HepG2 (cell line): ENCODE measurements around the gene VPS11. TPM values are rescaled to one million over a fixed set of nuclear protein-coding genes. Genes with fewer than 3 reads are reported as not detected.

ENCODE experiments used
- CBX5 ChIP-seq: sonication (generic); formaldehyde crosslinking; IDR thresholded peaks from 2 replicates; pipeline ENCODE4 v1.4.0; 2020; ENCODE audit warnings: missing genetic modification reagents, borderline replicate concordance
- ELF3 ChIP-seq: IDR thresholded peaks from 2 replicates; pipeline ENCODE4 v1.6.1; 2016; ENCODE audit warnings: missing genetic modification reagents, missing compliant biosample characterization
- FOXM1 ChIP-seq: sonication (generic); formaldehyde crosslinking; IDR thresholded peaks from 2 replicates; pipeline ENCODE4 v1.5.0; 2020; ENCODE audit warnings: missing genetic modification reagents
- HNRNPLL ChIP-seq: fragments of 200-400 bp; formaldehyde crosslinking; IDR thresholded peaks from 2 replicates; pipeline ENCODE4 v1.6.1; 2017; ENCODE audit warnings: mild to moderate bottlenecking, low read depth, low read length; ENCODE audit not compliant: poor library complexity, severe bottlenecking
- IKZF1 ChIP-seq: fragments of 450-650 bp; IDR thresholded peaks from 2 replicates; pipeline ENCODE4 v1.7.1; 2016
- IKZF4 ChIP-seq: sonication (generic); formaldehyde crosslinking; IDR thresholded peaks from 2 replicates; pipeline ENCODE4 v1.5.1; 2020; ENCODE audit warnings: borderline replicate concordance, mild to moderate bottlenecking, low read depth, missing genetic modification reagents; ENCODE audit errors: not compliant biosample characterization
- NFRKB ChIP-seq: fragments of 450-650 bp; IDR thresholded peaks from 2 replicates; pipeline ENCODE4 v1.6.1; 2017
- NPAS2 ChIP-seq: sonication (generic); formaldehyde crosslinking; IDR thresholded peaks from 2 replicates; pipeline ENCODE4 v1.8.0; 2022; ENCODE audit warnings: mild to moderate bottlenecking, missing genetic modification reagents, borderline replicate concordance
- PITX1 ChIP-seq: sonication (generic); formaldehyde crosslinking; IDR thresholded peaks from 2 replicates; pipeline ENCODE4 v1.5.1; 2020; ENCODE audit warnings: mild to moderate bottlenecking, missing genetic modification reagents
- RBAK ChIP-seq: sonication (generic); formaldehyde crosslinking; IDR thresholded peaks from 2 replicates; pipeline ENCODE4 v1.5.1; 2020; ENCODE audit warnings: mild to moderate bottlenecking, missing genetic modification reagents
- REST ChIP-seq, 2 experiments: IDR thresholded peaks; 2 replicates each; pipeline ENCODE4 v1.6.1; 2011 to 2012; ENCODE audit warnings: low read length in 2 of 2, borderline replicate concordance in 1 of 2, low read depth in 1 of 2, mild to moderate bottlenecking in 1 of 2, moderate library complexity in 1 of 2
- RFX1 ChIP-seq: fragments of 450-650 bp; IDR thresholded peaks from 2 replicates; pipeline ENCODE4 v1.6.1; 2017
- SAP130 ChIP-seq: IDR thresholded peaks from 2 replicates; pipeline ENCODE4 v1.6.1; 2016; ENCODE audit warnings: low read depth
- SMARCC2 ChIP-seq: fragments of 450-650 bp; IDR thresholded peaks from 2 replicates; pipeline ENCODE4 v1.6.1; 2017; ENCODE audit warnings: antibody characterized with exemption, mild to moderate bottlenecking
- TAF1 ChIP-seq: sonication (generic); formaldehyde crosslinking; IDR thresholded peaks from 2 replicates; pipeline ENCODE4 v1.4.0; 2020; ENCODE audit warnings: missing genetic modification reagents
- ZBTB26 ChIP-seq: IDR thresholded peaks from 2 replicates; pipeline ENCODE4 v1.6.1; 2016; ENCODE audit warnings: missing compliant biosample characterization, missing genetic modification reagents, borderline replicate concordance
- ZNF101 ChIP-seq: sonication (generic); formaldehyde crosslinking; IDR thresholded peaks from 2 replicates; pipeline ENCODE4 v1.4.0; 2020; ENCODE audit warnings: mild to moderate bottlenecking, low read depth, missing genetic modification reagents, borderline replicate concordance
- ZNF143 ChIP-seq: sonication (generic); formaldehyde crosslinking; IDR thresholded peaks from 2 replicates; pipeline ENCODE4 v1.4.0; 2020; ENCODE audit warnings: missing genetic modification reagents
- ZNF207 ChIP-seq: fragments of 450-650 bp; IDR thresholded peaks from 2 replicates; pipeline ENCODE4 v1.6.1; 2016; ENCODE audit warnings: antibody characterized with exemption, borderline replicate concordance
- ZNF274 ChIP-seq: sonication (generic); formaldehyde crosslinking; IDR thresholded peaks from 2 replicates; pipeline ENCODE4 v1.5.1; 2020; ENCODE audit warnings: mild to moderate bottlenecking, missing genetic modification reagents
- ZNF292 ChIP-seq: sonication (generic); formaldehyde crosslinking; IDR thresholded peaks from 2 replicates; pipeline ENCODE4 v1.8.1; 2022; ENCODE audit warnings: mild to moderate bottlenecking, low read depth, missing genetic modification reagents, borderline replicate concordance
- ZNF3 ChIP-seq: IDR thresholded peaks from 2 replicates; pipeline ENCODE4 v1.7.0; 2017; ENCODE audit warnings: inconsistent platforms
- polyA plus RNA-seq, 8 experiments: library from polyadenylated mRNA; depleted of rRNA in 3 of 8; stranded (reverse) in 7 of 8; unstranded in 1 of 8; fragments of >200 nt; fragmentation: Illumina TruSeq in 4 of 8; extraction: Trizol in 4 of 8; gene quantifications; 2 replicates each; pipeline versions ENCODE4 v1.2.1 to v1.2.3, GENCODE V29; 2011 to 2016; ENCODE audit warnings: low read depth in 4 of 8, missing spikeins in 1 of 8, mixed read lengths in 1 of 8; ENCODE audit not compliant: insufficient read depth in 1 of 8
- total RNA-seq, 5 experiments: library from RNA; depleted of rRNA; stranded (reverse); fragments of >200 nt; fragmentation: Illumina TruSeq; extraction: Trizol; gene quantifications; 2 replicates each; pipeline ENCODE4 v1.2.3, GENCODE V29; 2016; ENCODE audit warnings: low read depth in 1 of 5
- TF ChIP-seq, protein P1 (sequence below): sonication (generic); formaldehyde crosslinking; IDR thresholded peaks from 2 replicates; pipeline ENCODE4; 2020; ENCODE audit warnings: missing genetic modification reagents, mild to moderate bottlenecking, borderline replicate concordance

The VPS11 gene
- total and polyA plus RNA-seq, 2 of the 13 experiments (the other 11 are each of a cell fraction or from before 2014, with no cell fraction given) = 13.7 to 21.6 TPM

DNA sequence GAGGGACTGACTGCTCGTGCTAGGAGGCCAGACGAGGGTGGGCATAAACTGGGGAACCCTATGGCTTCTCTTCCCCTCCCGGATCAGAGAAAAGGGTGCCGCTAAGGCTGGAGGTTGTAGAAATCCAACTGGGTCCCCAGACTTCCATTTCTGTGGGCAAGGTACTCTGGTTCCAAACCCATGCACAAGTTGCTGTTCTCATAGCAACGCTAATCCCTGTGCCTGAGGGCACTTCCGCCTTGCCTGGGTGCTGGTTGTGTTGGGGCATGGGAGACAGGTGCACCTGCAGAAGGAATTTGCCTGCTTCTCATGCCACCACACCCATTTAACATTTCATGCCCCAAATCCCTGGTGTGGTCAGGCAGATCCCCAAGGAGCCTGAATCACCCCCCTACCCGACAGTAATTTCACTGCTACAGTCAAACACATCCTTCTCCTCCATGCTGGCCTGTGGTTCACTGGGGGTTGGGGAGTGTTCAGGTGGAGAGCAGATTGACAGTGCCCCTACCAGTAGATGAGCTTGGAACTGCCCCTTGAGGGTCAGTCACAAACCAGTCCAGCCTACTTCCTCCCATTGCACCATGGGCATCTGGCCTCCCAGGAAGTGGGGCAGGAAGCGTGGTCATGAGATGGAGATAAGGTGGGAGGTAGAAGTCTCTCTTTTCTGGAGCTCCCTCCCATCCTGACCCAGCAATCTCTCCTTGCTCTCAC, 40.7 kb downstream of the VPS11 start (continued):
- no peak for TF ChIP-seq CBX5 (CRISPR knock-in tag)
- TF ChIP-seq ELF3 (CRISPR knock-in tag) = peak; percentile 13; the same call in 1 of the 2 replicates
- TF ChIP-seq SAP130 (CRISPR knock-in tag) = peak; percentile 79
- TF ChIP-seq IKZF4 = no peak
- TF ChIP-seq ZNF207 = no peak
- TF ChIP-seq HNRNPLL = no peak
- no peak for TF ChIP-seq ZNF3 (CRISPR knock-in tag)
- TF ChIP-seq, protein P1, sequence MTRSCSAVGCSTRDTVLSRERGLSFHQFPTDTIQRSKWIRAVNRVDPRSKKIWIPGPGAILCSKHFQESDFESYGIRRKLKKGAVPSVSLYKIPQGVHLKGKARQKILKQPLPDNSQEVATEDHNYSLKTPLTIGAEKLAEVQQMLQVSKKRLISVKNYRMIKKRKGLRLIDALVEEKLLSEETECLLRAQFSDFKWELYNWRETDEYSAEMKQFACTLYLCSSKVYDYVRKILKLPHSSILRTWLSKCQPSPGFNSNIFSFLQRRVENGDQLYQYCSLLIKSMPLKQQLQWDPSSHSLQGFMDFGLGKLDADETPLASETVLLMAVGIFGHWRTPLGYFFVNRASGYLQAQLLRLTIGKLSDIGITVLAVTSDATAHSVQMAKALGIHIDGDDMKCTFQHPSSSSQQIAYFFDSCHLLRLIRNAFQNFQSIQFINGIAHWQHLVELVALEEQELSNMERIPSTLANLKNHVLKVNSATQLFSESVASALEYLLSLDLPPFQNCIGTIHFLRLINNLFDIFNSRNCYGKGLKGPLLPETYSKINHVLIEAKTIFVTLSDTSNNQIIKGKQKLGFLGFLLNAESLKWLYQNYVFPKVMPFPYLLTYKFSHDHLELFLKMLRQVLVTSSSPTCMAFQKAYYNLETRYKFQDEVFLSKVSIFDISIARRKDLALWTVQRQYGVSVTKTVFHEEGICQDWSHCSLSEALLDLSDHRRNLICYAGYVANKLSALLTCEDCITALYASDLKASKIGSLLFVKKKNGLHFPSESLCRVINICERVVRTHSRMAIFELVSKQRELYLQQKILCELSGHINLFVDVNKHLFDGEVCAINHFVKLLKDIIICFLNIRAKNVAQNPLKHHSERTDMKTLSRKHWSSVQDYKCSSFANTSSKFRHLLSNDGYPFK (CRISPR knock-in tag) = no peak; the same call in 1 of the 2 replicates
- TF ChIP-seq TAF1 = 0 out of 2 replicates have a peak, but pooled peaks have one; percentile 35
- TF ChIP-seq ZNF292 (CRISPR knock-in tag) = no peak
- no peak for TF ChIP-seq IKZF1
- TF ChIP-seq ZBTB26 (CRISPR knock-in tag) = 0 out of 2 replicates have a peak, but pooled peaks have one; percentile 6
- TF ChIP-seq REST (IDR thresholded peaks at IDR 0.05; ENCODE audit: borderline replicate concordance in 1 of 2, low read depth in 1 of 2, low read length in 2 of 2) = no peak
- peak; percentile 32; the same call in 1 of the 2 replicates for TF ChIP-seq ZNF274
- no peak for TF ChIP-seq NFRKB
- TF ChIP-seq PITX1 (CRISPR knock-in tag) = peak; percentile 94
- no peak for TF ChIP-seq RBAK
- TF ChIP-seq SMARCC2 = no peak
- TF ChIP-seq NPAS2 (CRISPR knock-in tag) = no peak
- TF ChIP-seq FOXM1 (CRISPR knock-in tag) = no peak
- TF ChIP-seq ZNF101 (CRISPR knock-in tag) = no peak
- TF ChIP-seq ZNF143 (CRISPR knock-in tag) = peak; percentile 79
- peak; percentile 69; the same call in 1 of the 2 replicates for TF ChIP-seq RFX1
